HG03460 (cell line): ENCODE results near the gene SARNP.

Source experiments
- ATAC-seq: cut with Tn5 transposase; IDR thresholded peaks from one replicate; pipeline ENCODE4 v1.9.1; 2021; ENCODE audit not compliant: unreplicated experiment

Gene SARNP

GRCh38 chr12:55711786-55712553 is 105.6 kb downstream of the SARNP start:
- ATAC-seq: no peak

DNA sequence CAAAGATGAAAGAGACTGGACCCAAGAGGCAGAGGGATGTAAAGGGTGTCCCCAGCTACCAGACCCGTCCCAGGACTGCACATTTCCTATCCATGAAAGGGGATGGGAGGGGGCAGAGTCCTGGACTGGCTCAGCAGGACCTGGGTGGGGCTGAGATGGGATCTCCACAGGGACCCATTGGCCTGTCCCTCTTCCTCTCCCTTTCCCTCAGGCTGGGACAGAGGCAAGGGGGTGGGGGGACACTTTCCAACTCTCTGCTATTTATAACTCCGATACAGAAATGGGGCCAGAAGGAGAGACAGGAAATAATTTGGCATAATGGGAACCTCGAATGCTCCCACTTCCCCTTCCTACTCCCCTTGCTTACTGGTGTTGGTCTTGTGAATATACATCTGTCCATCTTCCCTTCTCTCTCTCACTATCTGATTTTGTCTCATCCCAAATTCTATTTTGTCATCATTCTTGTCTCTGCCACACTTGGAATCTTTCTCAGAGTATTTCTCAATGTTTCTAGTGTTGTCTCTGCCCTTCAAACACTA is 108.8 kb downstream of the SARNP start:
- ATAC-seq: no peak

DNA sequence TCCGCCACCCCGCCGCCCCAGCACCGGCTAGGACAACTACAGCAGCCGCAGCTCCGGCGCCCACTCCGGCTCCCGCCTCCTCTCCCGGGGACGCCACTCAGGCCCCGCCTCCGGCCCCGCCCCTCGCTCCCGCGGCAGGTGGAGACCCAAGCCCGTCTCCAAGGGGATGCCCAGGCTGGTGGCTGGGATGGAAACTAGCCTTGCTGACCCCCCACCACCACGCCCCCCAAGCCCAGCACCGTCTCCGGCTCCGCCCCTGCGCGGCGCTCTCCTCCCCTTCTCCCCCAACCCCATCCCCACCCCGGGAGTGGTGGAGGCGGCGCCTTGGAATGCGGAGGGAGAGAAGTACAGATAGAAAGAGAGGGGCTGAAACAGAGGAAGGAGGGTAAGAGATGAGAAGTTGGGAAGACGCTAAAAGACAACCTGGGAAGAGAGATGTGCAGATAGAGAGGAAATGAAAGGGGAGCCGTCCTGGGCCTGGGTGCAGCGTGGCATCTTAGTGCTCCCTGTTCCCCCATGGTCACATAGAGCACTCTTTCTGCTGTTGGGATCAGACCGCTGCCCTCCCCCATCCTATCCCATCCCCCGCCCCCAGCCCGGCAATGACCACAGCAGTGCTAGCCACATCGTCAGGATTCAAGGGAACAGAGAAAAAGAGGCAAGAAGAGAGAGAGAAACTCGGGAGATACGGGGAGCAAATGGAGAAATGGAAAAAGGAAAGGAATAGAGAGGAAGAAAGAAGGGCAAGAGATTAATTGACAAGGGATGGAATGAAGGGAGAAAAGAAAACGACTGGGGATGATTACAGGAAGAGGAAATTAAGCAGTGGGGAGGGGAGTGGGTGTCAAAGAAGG is 109.5 kb downstream of the SARNP start, which contains the start of gene ITGA7:
Gene ITGA7 (minus strand): TSS at position 64 of the 854 bp plus-strand sequence. CDS start 222 bp downstream, outside the sequence.
- ATAC-seq: peak; percentile 62
